GM12864 (cell line): ENCODE data around the gene RPLP2.

Experiments used
- DNase-seq: peaks from one replicate; pipeline ENCODE4 v3.0.0-alpha.2; 2011; ENCODE audit warnings: low read depth
- H3K4me3 ChIP-seq: 2 replicates; pipeline ENCODE4 v1.5.1; 2011; ENCODE audit warnings: mild to moderate bottlenecking, low read depth, low read length, control low read depth
- TF ChIP-seq, protein P1 (sequence below): IDR thresholded peaks from 2 replicates; pipeline ENCODE4 v1.5.1; 2011; ENCODE audit warnings: low read depth, mild to moderate bottlenecking, moderate library complexity, low read length, control low read depth, inconsistent platforms; ENCODE audit errors: missing control alignments

RPLP2 gene

DNA sequence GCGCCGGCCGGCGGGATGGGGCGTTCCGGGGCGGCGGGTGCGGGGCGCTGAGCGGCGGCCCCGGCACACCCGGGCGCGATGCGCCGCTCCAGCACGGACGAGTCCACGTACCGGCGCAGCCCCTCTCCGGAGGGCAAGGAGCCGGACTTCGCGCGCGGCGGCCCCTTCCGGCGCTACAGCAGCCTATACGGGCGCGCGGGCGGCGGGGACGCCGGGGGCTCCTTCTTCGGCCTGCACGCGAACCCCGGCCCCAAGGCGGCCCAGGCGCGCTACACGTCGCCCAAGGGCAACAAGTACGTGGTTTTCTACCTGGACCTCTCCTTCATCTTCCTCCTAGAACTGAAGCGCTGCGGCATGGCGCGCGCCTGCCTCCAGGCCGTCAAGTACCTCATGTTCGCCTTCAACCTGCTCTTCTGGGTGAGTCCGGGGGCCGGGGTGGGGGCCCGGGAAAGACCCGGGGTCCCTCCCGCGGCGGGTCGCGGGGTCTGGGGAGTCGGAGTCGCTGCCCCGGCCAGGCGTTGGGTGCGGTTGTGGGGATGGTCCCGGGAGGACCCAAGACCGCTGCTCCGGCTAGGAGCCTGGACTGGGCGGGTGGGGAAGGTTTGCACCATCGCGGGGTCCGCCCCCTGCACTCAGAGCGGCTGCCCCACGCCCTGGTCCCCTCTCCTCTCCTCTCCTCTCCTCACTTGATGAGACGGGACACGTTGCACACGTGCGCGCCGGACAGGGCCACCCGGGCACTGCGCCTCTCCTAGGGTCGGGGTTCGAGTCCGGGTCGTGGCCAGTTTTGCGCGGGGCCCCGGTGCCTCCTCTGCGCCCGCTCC, 40.4 kb downstream of the RPLP2 start:
- no peak overlapping the region for H3K4me3 ChIP-seq
- no peak for DNase-seq
- TF ChIP-seq, protein P1, sequence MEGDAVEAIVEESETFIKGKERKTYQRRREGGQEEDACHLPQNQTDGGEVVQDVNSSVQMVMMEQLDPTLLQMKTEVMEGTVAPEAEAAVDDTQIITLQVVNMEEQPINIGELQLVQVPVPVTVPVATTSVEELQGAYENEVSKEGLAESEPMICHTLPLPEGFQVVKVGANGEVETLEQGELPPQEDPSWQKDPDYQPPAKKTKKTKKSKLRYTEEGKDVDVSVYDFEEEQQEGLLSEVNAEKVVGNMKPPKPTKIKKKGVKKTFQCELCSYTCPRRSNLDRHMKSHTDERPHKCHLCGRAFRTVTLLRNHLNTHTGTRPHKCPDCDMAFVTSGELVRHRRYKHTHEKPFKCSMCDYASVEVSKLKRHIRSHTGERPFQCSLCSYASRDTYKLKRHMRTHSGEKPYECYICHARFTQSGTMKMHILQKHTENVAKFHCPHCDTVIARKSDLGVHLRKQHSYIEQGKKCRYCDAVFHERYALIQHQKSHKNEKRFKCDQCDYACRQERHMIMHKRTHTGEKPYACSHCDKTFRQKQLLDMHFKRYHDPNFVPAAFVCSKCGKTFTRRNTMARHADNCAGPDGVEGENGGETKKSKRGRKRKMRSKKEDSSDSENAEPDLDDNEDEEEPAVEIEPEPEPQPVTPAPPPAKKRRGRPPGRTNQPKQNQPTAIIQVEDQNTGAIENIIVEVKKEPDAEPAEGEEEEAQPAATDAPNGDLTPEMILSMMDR = no peak

DNA sequence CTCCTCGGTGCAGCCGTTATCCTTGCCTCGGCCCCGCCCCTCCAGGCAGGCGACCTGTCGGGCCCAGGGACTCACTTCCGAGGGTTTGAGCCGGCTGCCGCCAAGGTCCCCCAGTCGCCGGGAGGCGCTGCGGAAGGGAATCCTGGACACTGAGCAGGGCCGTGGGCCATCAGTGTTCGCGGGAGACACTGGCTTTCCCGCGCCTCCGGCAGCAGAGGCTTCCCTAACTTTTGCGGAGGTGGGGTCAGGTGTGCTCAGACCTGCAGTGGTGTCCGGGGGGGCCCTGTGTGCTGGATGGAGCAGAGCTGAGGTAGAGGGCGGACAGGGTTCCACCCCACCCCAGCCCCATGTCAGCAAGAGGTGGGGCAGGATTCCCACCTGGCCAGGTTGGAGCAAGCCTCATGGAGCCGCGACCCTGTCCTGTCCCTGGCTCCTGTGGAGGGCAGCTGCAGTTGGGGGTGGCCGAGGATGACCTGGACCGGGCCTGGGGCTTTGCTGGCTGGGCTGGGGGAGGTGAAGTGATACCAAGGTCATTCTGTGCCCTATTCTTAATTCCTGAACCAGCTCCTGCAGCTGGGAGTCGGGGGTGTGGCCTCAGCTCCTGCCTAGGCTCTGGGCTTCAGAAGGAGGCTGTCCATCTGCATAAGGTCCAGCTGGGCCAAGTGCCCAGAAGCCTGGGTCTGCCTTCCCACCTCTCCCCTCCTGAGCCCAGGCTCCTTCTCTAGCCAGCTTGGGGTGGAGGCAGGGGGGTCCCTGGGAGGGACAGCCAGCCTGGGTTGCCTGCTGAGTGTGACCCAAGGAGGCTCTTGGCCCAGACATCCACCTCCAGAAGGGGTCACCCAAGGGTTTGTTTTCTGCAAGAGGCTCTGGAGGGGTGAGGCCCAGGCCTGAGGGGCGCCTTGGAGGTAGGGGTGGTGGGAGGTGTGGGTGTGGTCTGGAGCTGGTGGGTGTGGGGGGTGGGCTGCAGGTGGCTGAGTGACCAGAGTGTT, 41.3 kb downstream of the RPLP2 start:
- TF ChIP-seq, protein P1 = peak; percentile 34
- DNase-seq = no peak
- no peak overlapping the region for H3K4me3 ChIP-seq

- TF ChIP-seq, protein P1 = no peak
- no peak for DNase-seq
- no peak overlapping the region for H3K4me3 ChIP-seq
Observed at GRCh38 chr11:852762-853161, 43.0 kb downstream of the RPLP2 start.

- TF ChIP-seq, protein P1 = no peak
- no peak overlapping the region for H3K4me3 ChIP-seq
- no peak for DNase-seq
Observed at GRCh38 chr11:853682-854448, 44.1 kb downstream of the RPLP2 start.

GRCh38 chr11:854601-855329, 45.0 kb downstream of the RPLP2 start:
- TF ChIP-seq, protein P1 = no peak
- DNase-seq = no peak
- no peak overlapping the region for H3K4me3 ChIP-seq

GRCh38 chr11:855330-855674, 45.5 kb downstream of the RPLP2 start:
- TF ChIP-seq, protein P1 = no peak
- no peak overlapping the region for H3K4me3 ChIP-seq
- no peak for DNase-seq
